ENCODE results near the gene R3HDM4.
"Not testable (repeated sequence)": the region's sequence is repeated elsewhere in the genome, so short reads cannot be mapped to it uniquely, and the experiment has no call there.

R3HDM4 gene

DNA sequence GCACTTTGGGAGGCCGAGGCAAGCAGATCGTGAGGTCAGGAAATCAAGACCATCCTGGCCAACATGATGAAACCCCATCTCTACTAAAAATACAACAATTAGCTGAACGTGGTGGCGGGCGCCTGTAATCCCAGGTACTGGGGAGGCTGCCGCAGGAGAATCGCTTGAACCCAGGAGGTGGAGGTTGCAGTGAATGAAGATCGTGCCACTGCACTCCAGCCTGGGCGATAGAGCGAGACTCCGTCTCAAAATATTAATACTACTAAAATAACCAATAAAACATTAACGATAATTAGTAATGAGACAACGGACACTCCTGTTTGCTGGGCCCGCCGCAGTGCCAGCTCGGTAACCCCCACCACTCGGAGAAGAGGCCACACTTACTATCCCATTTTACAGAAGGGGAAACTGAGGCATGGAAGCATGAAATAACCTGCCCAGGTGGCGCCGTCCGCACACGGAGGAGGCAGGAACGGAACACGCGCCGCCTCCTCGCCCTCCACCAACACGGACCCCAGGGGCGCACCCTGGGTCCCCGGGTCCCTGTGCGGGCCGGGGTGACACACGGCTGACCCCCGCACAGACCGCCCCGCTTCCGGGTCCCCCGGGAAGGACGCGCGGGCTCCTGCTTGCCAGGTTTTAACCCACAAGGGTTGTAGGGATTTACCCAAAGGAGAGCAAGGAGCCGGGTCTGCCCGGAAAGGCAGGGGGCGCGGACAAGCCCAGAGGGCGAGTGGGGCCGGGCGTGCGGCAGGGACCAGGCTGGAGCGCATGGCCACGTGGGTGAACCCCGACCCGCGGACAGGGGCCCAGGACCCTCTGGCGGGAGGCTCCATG, 1.6 kb downstream of the R3HDM4 start:
- no peak for DNase-seq

DNA sequence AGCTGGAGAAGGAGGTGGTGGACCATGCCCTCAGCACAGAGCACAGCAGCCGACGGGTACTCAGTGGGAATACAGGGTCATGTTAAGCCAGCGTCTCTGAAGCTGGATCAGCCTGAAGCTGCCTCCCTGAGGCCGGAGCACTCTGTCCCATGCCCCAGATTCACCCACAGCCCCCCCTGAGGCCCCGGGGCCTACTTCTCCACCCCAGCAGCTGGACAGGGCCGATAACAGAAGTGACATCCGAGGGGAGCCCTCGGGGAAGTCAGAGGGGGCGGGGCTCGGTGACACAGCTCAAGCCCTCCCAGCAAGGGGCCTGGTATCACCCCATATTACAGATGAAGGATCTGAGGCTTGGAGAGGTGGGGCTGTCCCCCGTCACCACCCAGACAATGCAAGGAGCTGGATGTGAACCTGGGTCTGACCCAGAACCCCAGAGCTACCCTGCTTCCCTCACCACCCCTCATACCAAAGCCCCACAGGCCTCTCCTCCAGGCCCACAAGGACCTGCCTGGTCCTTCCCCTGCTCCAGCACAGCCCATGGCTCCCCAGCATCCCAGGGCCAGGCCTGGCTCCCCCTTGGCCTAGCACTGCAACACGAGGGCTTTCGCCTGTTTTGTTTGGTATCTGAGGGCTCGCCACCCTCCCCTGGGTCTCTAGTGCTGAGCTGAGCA, 5.7 kb downstream of the R3HDM4 start:
- DNase-seq = no peak

DNA sequence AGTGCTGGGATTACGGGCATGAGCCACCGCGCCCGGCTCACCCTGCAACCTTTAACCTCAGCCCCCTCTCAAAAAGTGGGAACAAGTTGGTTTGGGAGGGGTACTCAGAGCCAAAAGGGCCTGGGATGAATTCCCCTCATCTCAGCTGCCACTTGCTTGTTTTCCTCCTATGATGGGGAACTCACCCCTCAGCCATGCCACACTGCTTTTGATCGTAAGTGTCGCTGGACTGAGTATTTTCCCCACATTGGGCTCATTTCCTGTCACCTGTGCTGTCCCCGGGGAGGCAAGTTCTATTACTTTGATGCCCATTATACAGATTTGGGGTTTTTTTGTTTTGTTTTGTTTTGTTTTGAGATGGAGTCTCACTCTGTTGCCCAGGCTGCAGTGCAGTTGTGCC, 6.5 kb downstream of the R3HDM4 start:
- no peak for DNase-seq

DNA sequence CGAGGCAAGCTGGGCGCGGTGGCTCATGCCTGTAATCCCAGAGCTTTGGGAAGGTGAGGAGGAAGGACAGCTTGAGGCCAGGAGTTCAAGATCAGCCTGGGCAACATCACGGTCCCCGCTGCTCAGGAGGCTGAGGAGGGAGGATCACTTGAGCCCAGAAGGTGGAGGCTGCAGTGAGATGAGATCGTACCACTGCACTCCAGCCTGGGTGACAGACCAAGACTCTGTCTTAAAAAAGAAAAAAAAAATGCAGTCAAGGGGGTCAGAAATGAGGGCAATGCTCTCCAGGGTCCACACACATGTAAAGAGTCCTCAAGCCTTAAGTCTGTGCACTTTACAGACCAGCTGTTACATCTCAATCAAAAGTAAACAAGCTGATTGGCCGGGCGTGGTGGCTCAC, 8.5 kb downstream of the R3HDM4 start:
- no peak for DNase-seq

DNA sequence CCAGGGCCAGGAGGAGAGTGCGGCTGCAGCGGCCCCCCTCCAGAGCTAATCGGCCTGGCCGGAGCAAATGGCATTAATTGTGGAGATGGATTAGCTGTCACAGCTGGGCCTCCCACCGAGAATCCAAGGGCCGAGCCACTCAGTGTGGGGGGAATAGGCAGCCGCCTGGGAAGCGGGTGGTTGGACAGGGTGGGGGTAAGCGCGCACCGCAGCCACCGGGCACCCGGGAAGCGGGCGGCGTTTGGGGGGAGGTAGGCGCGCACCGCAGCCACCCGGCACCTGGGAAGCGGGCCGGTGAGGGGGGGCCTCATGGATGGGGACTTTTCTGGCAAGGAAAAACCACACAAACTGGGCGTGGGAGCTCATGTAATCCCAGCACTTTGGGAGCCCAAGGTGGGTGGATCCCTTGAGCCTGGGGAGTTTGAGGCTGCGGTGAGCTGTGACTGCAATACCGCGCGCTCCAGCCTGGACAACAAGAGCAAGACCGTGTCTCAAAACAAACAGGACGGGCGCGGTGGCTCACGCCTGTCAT, 9.7 kb downstream of the R3HDM4 start:
- no peak for DNase-seq

DNA sequence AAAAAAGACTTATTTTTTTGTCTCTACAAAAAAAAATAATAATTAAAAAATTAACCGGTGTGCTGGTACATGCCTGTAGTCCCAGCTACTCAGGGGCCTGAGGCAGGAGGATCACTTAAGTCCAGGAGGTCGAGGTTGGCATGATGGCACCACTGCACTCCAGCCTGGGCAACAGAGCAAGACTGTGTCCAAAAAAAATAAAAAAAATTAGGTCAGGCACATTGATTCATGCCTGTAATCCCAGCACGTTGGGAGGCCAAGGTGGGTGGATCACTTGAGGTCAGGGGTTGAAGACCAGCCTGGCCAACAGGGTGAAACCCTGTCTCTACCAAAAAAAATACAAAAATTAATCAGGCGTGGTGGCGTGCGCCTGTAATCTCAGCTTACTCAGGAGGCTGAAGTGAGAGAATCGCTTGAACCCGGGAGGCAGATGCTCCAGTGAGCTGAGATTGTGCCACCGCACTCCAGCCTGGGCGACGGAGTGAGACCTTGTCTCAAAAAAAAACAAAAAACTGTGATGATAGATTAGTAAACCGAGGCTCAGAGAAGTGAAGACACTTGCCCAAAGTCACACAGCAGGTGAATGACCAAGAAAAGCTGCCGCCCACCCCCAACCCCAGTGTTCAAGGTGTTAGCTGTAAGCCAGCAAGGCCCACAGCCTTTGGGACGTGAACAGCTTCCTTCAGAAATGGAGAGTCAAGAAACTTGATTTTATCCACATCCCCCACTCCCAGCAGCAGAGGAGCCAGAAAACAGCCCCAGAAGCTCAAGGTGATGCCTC, 10.4 kb downstream of the R3HDM4 start:
- DNase-seq = no peak

DNA sequence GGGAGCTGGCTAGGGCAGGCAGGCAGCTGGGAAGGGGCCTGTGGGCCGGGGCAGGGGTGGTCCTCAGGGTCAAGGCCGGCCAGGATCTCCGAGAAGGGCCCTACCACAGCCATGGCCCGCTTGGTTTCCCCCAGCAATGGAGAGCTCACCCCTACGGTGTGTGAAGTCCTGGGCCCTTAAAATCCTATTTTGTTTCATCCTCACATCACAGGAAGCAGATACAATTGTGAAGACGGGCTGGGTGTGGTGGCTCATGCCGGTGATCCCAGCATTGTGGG, 11.0 kb downstream of the R3HDM4 start:
- no peak for DNase-seq

DNA sequence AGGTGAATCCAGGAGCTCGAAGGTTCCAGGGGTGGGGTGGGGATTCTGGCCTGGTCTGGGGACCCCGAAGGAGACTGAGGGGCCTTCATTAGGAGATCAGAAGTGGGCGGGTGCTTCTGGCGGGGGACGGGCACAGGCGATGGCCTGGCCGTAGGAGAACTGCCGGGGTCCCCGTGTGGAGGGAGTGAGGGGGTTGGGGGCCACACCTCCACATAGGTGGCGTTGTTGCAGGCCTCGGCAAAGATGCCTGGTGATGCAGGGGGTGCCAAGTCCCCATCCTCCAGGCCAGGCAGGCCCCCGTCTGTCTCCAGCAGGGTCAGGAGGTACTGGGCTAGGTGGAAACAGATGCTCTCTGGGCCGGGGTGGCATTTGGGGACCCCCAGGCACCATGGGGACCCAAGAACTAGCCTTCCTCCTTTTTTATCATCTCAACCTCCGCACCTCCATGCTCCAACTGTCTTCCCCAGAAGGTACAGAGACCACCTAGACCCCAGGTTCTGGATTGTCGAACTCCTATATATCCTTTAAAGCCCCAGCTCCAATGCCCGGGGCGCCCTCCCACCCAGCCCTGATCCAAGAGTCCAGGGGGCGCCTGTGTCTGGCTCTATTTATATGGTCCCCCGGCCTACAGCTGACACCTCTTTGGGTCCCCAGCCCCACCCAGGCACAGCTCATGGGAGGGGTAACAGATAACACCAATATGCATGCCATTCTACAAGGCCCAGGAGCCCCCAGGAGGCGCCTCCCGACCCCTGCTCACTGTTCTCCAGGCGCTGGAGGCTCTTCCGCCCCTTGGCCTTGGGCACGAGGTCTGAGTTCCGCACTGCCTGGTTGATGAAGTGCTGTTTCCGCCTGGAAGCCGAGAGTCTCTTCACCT, 11.6 kb downstream of the R3HDM4 start:
- no peak for DNase-seq

DNA sequence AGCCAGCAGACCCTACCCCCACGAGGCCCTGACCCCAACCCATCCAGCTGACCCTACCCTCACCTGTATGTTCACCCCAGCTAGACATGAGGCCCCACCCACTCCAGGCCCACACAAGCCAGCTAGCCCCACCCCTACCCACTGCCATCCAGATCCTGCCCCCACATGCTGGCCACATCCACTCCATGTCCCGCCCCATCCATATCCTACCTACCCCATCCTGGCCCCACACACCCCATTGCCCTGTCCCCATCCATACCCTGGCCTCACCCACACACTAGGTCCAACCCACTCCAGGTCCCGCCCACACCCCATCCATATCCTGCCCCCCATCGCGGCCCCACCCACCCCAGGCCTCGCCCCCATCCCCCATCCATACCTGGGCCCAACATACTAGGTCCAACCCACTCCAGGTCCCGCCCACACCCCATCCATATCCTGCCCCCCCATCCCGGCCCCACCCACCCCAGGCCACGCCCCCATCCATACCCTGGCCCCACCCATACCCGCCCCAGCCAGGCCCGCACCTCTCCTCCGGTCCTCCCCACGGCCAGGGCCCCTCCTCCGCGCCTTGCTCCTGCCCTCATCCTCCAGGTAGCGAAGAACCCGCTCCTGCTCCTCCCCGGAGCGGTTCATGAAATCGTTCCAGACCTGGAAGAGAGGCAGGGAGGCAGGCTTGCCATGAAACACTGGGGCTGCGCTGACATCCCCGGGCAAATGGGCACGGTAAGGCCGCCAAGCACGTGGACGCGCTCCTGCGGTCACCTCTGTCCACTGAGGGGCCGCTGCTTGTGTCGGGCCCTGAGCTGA, 12.5 kb downstream of the R3HDM4 start:
- DNase-seq = peak in 1 of 2 experiments; percentile 43

DNA sequence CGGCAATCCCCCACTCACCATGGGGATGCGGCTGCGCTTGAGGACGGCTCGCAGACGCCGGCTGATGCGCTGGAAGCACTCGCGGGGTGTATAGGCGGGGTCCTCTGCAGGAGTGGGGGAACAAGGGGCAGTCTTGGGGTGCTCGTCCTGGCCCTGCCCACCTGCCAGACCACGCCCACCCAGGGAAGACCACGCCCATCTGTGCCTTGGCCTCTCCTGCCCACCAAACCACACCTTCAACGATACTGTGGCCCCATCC, 13.0 kb downstream of the R3HDM4 start:
- no peak for DNase-seq

DNA sequence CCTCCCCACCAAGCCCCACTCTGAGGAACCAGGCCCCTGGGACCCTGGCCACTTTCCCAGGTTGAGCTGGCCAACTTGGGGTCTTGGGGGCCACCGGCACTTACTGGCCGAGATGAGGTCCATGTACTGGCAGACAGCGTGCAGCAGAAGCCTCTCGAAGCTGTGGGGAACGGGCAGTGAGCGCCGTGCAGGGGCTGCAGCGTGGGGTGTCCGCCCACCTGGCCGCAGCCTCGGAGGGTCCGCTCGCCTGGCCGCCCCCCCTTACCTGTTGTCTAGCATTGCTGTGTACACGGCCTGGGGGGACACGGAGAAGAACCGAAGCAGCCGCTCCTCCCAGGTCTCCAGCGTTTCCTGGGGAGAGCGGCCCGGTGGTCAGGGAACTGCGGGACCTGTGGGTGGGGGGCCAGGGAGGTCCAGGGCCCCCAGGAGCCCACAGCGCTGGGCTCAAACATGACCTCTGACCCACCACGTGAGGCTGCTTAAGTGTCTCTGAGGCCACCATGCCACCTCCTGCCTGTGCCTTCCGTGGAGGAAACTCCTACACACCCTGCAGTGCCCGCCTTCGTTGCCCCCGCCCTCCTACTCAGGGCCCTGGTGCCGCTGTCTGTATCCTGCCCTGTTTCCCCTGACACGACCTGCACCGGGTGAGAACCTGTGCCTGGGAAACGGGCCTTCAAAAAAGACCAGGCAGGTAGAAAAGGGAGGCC, 13.5 kb downstream of the R3HDM4 start:
- DNase-seq = no peak

DNA sequence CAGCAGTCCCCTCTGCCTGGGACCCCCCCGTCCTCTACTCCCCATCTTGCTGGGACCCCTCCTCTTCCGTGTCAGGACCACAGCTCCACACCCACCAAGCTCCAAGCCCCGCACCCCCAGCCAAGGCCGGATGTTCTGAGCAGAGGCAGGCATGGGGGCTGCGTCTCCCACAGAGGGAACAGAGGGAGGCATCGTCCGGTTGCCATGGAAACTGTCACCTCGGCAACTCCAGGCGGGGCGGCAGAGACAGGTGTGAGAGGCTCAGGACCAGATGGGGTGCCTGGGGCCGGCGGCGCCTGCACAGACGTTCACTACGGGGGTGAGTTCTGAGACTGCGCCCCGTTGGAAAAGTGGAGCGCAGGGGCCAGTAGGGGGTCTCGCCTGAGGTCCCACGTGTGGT, 14.4 kb downstream of the R3HDM4 start:
- no peak for DNase-seq

DNA sequence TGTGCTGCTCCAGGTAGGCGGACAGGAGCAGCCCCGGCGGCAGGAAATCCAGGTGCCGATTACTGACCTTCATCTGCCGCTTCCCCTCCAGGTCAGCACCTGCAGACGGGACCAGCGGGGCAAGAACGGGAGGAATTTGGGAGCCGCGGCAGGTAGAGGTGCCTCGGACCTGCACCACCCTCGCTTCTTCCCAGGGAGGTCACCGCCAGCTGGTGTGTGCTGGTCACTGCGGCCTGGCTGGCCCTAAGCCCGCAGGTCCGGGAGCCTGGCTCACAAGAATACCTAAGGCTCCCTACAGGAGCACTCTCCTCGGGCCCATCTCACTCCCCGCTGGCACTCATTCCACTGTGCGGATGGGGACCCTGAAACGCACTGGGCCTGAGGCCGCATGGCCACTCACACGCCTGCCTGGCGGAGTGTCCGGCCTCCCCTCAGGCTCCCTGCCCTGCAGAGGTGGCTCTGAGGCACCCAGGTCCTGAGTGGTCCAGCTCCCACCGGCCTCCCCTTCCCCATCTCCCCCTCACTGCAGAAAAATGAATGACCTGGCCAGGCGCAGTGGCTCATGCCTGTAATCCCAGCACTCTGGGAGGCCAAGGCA, 15.5 kb downstream of the R3HDM4 start:
- no peak for DNase-seq

DNA sequence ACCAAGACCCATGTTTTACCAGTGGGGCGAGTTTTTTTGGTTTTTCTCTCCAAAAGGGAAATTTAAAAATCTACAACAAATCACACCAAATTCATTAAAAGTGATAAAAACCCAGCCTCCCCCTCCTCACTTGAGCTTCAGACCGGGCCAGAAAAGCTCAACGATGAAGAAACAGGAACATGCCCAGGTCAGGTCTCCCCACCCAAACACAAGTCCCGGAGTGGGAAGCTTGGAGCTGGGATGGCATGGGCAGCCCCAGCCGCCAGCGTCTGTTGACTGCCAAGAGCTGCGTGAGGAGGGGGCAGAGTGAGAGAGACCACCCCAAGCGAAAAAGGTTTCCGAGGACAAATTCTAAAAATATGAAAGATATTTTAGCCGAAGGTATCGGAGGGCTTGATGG, 16.0 kb downstream of the R3HDM4 start:
- no peak for DNase-seq

DNA sequence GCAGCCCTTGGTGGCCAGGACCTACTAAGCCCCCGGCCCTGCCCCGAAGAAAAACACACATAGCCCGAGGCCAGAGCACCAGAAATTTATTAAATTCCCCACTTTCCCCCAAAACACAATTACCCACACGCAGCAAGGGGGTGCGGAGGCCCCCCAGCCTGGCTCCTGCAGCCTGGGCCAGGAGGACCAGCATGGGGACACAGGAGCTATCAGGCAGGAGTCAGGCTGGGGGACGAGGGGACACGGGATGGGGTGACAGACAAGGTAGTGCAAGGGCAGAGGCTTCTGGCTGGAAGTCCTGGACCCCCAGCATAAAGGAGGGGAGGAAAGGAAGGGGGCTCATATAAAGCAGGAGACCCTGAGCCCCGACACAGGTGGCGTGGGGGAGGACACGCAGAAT, 16.6 kb downstream of the R3HDM4 start:
- DNase-seq = no peak

DNA sequence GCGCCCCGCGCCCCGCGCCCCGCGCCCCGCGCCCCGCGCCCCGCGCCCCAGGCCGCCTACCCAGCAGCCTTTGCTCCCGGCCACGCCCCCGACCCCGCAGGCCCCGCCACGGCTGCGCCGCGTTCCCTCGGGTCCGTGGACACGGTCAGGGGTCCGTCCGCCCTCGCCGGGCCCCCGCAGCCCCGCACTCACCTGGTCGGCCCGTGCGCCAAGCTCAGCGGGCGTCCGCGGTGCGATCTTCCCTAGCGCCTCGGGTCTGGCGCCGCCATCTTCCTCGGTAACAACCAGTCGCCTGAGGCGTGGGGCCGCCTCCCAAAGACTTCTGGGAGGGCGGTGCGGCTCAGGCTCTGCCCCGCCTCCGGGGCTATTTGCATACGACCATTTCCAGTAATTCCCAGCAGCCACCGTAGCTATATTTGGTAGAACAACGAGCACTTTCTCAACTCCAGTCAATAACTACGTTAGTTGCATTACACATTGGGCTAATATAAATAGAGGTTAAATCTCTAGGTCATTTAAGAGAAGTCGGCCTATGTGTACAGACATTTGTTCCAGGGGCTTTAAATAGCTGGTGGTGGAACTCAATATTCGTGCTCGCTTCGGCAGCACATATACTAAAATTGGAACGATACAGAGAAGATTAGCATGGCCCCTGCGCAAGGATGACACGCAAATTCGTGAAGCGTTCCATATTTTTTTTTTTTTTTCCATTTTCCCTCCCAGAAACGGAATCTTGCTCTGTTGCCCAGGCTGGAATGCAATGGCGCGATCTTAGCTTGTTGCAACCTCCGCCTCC, 19.9 kb downstream of the R3HDM4 start, which contains the start of the genes MED16 and RNU6-9:
TSS of gene MED16 (minus strand) at position 294 of the 796 bp plus-strand sequence. CDS start 2,056 bp downstream, outside the sequence.
TSS of gene RNU6-9 (plus strand) at position 591 of the 796 bp plus-strand sequence.
- DNase-seq = peak; percentile 56 to 88

DNA sequence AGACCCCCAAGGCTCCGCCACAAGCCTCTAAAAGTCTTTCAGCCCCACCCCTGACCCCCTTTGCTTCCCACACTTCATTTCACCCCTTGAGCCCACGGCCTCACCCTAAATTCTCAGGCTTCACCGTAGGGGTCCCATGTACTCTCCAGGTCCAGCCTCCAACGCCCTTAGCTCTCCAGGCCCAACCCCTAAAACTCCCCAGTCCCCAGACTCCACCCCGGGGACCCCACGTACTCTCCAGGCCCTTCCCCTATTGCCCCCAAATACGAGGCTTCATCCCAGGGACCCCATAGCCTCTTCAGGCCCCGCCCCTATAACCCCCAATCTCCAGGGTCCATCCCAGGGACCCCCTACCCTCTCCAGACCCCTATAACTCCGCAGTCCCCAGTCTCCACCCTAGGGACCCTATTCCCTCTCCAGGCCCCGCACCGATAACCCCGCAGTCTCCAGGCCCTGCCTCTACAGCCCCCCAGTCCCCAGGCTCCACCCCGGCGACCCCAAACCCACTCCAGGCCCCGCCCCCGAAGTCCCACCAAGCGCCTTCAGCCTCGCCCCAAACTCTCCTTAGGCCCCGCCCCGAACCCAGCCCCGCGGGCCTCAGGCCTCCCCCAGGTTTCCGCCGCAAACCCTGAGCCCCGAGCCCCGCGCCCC, 20.7 kb downstream of the R3HDM4 start:
- peak in 1 of 2 experiments; percentile 22 for DNase-seq

DNA sequence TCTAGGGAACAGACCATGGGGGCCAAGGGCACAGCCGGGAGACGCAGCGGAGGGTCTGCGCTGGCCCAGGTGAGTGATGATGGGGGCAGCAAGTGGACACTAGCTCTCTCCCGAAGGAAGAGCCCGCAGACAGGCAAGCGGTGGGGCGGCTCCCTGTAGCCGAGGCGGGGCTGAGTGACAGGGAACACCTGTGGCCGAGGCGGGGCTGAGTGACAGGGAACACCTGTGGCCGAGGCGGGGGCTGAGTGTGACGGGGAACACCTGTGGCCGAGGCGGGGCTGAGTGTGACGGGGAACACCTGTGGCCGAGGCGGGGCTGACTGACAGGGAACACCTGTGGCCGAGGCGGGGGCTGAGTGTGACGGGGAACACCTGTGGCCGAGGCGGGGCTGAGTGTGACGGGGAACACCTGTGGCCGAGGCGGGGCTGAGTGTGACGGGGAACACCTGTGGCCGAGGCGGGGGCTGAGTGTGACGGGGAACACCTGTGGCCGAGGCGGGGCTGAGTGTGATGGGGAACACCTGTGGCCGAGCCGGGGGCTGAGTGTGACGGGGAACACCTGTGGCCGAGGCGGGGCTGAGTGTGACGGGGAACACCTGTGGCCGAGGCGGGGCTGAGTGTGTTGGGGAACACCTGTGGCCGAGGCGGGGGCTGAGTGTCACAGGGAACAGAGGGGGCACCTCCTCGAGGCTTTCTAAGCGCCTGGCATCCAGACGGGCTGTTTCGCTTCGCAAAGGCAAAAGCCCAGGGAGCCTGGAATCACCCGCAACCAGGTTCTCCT, 21.4 kb downstream of the R3HDM4 start:
- DNase-seq = not testable (repeated sequence)
